ENCODE measurements around the gene PLOD3.

PLOD3 gene

DNA sequence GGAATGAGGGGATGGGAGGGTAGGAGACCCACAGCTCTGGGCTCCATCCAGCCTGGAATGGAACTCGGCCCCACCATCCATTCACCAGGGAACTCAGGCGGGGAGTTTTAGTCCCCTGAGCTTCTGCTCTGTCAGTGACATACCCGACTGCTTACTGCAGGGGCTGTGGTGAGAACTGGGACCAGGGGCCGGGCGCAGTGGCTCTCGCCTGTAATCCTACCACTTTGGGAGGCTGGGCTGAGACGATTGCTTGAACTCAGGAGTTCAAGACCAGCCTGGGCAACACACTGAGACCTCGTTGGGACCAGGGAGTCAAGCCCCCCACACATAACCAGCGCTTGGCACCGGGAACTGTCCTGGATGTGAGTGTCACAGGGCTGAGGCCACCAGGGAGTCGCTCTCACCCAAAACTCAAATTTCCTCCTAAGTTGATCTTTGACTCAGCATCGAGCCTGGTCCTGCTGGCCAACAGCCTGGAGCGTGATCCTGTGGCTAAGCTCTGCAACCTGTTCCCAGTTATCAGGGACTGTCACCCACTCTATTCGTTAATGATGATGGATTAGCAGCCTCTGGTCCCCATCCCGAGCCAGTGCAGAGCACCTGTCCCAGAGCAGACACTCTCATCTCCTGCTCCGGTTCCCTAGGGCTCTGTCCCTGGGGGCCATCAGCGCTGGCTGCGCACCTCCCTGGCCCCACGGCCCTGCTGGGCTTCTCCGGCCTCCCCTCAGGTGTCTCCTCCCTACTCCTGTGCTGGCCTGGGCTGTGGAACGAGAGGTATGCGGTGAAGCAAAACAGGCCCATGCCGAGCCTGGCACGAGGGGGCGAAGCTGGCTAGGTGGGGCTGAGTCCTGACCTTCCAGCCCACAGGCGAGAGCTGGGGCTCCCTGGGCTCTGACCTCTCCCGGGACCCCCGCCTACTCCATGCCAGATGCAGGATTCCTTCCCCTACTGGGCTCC lies 21.1 kb upstream of the PLOD3 start:
- DNase-seq (ENCODE audit: low spot score), result no peak

GRCh38 chr7:101237206-101238067 lies 20.1 kb upstream of the PLOD3 start, which contains the start of gene CLDN15:
Gene CLDN15, minus strand, starts transcription at chr7:101237802. Its CDS starts 221 bp downstream, at chr7:101237581.
- peak; percentile 17 for DNase-seq (ENCODE audit: low spot score)

DNA sequence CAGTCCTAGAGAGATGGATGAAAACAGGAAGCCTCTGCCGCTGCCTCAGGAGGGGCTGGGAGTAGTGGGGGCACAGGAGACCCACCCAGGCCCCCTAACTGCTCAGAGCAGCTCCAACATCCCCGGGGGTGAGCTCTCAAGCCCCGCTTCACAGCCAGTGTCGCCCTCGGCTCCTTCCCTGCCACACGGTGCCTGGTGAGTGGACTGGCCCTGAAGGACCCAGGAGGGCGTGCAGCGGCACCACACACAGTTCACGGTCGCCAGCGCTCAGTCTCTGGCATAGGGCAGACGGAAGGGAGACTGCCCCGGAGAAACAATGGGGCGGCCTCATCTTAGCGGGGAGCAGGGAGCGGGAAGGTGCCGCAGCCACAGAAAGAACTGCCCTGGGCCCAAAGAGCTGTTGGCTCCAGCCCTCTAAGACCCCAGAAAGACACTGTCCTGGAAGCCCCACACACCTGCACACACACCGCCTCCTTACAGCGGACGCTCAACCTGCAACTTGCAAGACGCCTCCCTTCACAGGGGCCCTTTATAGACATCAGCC lies 19.0 kb upstream of the PLOD3 start:
- no peak for DNase-seq (ENCODE audit: low spot score)

DNA sequence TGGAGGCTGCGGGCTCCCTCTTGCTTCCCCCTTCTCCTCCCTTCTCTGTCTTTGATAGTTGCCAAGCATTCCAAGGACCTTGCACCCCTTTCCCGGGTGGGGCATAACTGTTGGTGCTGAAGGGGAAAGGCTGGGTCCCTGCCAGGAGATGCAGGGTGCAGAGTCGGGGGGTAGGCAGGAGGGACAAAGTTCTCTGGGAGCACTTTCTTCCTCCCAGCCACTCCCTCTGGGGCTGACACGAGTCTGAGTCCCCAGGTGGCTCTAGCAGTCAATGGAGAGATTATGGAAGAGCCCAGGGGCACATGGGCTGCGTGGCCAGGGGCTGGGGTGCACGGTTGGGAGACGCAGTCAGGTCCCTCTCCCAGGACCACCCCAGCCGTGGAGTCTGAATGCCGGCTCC lies 18.1 kb upstream of the PLOD3 start:
- DNase-seq (ENCODE audit: low spot score), result no peak

DNA sequence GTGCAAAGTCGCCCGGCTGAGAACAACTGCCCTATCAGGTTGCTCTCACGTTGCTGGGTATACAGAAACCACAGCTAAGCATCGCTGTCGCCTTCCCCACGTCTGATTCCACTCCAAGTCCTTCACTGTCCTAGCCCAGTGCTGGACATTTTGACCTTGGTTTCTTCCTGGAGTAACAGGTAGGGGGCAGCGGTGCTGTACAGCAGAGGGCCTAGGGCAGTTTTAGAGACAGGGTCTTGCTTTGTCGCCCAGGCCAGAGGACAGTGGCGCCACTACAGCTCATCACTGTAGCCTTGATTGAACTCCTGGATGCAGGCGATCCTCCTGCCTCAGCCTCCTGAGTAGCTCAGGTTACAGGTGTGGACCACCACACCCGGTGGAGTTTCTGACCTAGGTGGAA lies 17.7 kb upstream of the PLOD3 start:
- no peak for DNase-seq (ENCODE audit: low spot score)

DNA sequence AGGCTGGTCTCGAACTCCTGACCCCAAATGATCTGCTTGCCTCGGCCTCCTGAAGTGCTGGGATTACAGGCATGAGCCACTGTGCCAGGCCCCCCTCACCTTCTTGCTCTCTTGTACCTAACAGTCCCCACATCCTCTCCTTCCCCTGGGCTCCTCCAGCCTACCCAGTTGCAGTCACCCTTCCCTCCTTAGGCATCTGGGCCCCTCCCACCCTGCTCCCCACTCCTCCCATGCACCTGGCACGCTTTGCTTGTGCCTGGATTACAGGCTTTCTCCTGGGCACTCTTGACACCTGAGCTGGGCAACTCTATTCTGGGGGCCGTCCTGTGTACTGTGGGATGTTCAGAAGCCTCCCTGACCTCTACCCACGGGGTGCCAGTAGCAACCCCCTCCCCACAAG lies 17.3 kb upstream of the PLOD3 start:
- no peak for DNase-seq (ENCODE audit: low spot score)

- no peak for DNase-seq (ENCODE audit: low spot score)
Observed at GRCh38 chr7:101233907-101234547, 16.6 kb upstream of the PLOD3 start.

GRCh38 chr7:101232141-101232850 lies 14.9 kb upstream of the PLOD3 start:
- no peak for DNase-seq (ENCODE audit: low spot score)

GRCh38 chr7:101231644-101232043 lies 14.3 kb upstream of the PLOD3 start:
- no peak for DNase-seq (ENCODE audit: low spot score)

- DNase-seq (ENCODE audit: low spot score), result peak; percentile 55
Observed at GRCh38 chr7:101226721-101227120, 9.3 kb upstream of the PLOD3 start.

- no peak for DNase-seq (ENCODE audit: low spot score)
Observed at GRCh38 chr7:101225650-101226049, 8.3 kb upstream of the PLOD3 start.

- DNase-seq (ENCODE audit: low spot score), result no peak
Observed at GRCh38 chr7:101223528-101223927, 6.1 kb upstream of the PLOD3 start.

DNA sequence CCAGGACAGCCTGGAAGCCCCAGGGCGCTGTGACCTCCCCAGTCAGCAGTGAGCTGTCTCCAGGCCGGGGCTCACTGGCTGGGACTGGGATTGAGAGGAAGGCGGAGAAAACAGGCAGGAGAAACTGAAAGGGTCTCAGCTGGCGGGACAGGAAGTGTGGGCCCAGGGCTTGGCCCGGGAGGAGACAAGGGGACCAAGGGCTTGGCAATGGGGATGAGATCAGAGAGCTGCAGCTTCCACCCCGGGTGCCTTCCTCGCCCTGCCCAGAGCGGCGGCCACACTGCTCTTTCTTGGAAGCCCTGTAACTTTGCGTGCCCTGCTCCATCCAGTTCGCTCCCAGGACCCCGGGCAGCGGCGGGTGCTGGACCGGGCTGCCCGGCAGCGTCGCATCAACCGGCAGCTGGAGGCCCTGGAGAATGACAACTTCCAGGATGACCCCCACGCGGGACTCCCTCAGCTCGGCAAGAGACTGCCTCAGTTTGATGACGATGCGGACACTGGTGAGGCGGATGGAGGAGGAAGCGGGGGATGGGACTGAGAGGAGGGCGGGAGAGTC lies 5.0 kb upstream of the PLOD3 start:
- DNase-seq (ENCODE audit: low spot score), result no peak

DNA sequence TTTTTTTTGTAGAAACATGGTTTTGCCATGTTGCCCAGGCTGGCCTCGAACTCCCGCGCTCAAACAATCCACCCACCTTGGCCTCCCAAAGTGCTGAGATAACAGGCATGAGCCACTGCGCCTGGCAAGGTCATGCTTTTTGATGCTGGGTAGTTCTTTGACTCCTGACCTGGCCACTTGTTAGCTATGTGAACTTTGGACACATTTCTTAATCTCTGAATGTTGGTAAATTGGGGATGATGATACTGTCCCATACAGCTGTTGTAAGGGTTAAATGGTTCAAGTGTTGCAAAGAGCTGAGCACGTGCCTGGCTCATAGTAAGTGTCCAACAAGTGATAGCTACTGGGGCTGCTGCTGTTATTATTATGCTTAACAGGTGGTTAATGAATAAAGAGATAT lies 2.9 kb upstream of the PLOD3 start:
- no peak for DNase-seq (ENCODE audit: low spot score)

DNA sequence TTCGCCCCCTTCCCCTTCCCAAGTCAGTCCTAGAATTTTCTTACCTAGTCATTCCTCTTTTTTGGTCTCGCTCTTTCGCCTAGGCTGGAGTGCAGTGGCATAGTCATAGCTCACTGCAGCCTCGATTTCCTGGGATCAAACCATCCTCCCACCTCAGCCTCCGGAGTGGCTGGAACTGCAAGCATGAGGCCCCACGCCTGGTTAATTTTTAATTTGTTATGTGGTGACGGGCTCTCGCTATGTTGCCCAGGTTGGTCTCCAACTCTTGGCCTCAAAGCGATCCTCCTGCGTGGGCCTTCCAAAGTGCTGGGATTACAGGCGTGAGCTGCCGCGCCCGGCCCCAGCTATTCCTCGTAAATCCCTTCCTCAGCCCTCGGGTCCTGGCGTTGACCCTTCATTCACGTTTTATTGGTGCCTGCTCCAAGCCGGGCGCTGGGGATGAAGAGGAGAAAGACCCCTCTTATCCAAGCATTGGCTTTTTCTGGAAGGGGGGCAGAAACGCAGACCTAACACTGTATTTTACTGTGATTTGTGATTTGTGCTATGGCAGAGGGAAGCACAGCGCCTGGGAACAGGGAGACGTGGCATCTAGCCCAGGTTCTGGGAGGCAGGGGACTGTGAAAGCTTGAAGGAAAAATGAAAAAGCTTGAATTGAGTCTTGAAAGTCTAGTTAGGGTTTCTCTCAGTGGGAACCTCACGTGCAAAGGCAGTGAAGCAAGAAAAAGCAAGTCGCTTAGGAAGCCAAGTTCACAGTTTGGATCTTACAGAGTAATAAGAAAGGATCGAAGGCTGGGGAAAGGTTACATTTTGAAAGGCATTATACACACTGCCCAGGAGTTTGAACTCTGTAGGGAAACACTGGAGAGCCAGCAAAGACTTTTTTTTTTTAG lies 1.1 kb upstream of the PLOD3 start:
- DNase-seq (ENCODE audit: low spot score), result no peak

DNA sequence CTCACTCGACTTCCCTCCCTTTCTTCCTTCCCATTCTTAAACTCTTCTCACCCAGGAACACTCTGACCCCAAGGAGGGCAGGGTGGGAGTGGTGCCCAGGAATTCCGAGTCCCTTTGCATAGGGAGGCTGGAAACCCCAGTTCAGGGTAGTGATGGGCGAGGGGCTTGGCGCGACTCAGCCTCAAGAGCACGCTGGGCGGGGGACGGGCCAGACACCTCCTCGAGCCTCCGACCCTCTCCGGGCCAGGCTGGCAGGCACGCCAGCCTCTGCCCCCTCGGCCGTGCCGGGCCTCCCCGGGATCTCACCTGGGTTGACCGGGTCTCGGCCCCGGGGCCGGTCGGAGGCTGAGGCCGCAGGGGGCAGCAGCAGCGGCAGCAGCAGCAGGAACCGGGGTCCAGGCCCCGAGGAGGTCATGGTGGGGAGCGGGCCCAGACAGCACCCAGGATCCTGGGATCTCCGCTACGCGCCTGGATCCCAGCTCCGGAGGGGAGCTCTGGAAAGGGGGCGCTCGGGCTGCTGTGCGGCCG lies 457 bp downstream of the PLOD3 start:
- DNase-seq (ENCODE audit: low spot score), result no peak

- DNase-seq (ENCODE audit: low spot score), result peak; percentile 31
Observed at GRCh38 chr7:101216001-101216859, 1.2 kb downstream of the PLOD3 start.

DNA sequence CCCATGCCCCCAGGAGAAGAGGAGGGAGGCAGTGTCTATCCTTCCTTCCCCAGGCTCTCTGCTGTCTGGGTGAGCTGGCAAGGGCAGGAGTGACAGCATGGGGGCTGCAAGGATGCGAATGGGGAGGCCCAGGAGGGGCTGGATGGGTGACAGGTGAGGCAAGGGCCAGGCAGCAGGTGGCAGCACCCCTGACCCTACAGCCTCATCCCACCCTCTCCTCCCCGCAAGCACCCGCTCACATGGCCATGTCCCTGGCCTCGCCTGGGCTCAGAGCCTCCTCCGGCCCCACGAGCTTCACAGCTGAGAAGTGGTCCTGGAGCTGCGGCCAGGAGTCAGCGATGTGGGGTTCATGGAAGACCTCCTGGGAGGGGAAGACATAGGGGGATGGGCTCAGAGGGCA lies 5.4 kb downstream of the PLOD3 start:
- DNase-seq (ENCODE audit: low spot score), result no peak

DNA sequence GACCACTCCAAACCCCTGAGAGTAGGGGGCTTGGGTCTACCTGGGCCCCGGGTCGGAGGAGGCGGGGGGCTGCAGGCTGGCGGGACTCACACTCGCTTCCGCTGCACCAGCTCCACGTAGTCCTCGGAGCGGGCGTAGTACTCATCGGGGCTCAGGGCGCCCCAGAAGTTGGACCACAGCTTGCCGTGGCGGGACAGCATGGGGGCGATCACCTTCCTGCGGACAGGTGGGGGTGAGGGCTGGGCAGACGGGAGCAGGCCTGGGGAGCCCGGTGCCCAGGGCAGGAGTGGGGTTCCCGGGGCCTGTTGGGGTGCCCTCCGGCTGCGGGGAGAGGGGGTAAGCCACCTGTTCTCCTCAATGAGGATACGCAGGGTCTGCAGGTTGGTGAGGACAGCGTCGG lies 5.9 kb downstream of the PLOD3 start:
- DNase-seq (ENCODE audit: low spot score), result no peak
